Measurements from ENCODE around the gene SLC44A4. TPM values are rescaled to one million over a fixed set of nuclear protein-coding genes. Genes with fewer than 3 reads are reported as not detected.
"Not testable (repeated sequence)": the region's sequence is repeated elsewhere in the genome, so short reads cannot be mapped to it uniquely, and the experiment has no call there.

SLC44A4 gene
- total and polyA plus RNA-seq, 8 donors: 35.4 to 201 (median 121) TPM

DNA sequence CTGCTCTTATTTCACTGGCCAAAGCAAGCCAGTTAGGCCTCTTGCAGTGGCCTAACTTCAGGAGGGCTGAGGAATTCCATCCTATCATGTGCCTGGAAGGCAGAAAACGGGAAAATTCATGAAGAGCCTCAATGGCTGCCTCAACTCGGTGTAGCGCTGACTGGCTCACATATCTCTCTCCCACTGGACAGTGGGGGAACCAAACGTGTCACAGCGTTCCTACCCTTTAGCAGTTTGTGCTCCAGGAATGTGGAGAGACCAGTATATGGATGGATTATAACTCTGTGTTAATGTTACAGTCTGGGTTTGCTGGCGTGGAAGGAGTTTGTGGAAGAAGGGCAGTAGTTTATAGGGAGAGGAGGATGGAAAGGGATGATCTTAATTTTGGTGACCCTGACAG, 37.0 kb upstream of the SLC44A4 start:
- intact Hi-C loops (cut with DNase I; ENCODE audit: low total_unique reads): no loop called here
- TF ChIP-seq POLR2AphosphoS5 (IDR thresholded peaks at IDR 0.05) (no peak), EP300 (IDR thresholded peaks at IDR 0.05) (no peak), POLR2A (IDR thresholded peaks at IDR 0.05) (no peak)
- TF ChIP-seq, protein P1, sequence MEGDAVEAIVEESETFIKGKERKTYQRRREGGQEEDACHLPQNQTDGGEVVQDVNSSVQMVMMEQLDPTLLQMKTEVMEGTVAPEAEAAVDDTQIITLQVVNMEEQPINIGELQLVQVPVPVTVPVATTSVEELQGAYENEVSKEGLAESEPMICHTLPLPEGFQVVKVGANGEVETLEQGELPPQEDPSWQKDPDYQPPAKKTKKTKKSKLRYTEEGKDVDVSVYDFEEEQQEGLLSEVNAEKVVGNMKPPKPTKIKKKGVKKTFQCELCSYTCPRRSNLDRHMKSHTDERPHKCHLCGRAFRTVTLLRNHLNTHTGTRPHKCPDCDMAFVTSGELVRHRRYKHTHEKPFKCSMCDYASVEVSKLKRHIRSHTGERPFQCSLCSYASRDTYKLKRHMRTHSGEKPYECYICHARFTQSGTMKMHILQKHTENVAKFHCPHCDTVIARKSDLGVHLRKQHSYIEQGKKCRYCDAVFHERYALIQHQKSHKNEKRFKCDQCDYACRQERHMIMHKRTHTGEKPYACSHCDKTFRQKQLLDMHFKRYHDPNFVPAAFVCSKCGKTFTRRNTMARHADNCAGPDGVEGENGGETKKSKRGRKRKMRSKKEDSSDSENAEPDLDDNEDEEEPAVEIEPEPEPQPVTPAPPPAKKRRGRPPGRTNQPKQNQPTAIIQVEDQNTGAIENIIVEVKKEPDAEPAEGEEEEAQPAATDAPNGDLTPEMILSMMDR (IDR thresholded peaks at IDR 0.05): no peak

DNA sequence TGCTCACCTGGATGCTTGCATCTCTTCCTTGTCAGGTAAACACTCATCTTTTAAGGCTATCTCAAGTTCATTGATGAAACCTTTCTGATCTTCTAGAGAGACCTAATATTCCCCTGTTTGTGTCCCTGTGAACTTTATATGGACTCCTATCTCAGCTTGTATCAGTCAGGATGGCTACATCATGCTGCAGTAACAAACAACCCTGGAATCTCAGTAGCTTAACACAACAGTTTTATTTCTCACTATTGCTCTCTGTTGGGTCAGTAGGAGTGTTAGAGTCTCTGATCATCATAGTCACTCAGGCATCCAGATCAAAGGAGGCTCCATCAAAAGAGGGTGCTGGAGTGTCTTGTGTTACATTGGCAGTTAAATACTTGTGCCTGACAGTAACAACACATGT, 36.6 kb upstream of the SLC44A4 start:
- intact Hi-C loops (cut with DNase I; ENCODE audit: low total_unique reads): no loop called here
- no peak for DNase-seq
- Histone ChIP-seq H3K9me3 (no peaks in the 10 kb centered on the region), H3K27me3 (no peaks in the 10 kb centered on the region), H3K27ac (no peak overlapping the region), H3K4me1 (peaks cover 0 to 17% (median 5%) of the 10 kb centered on the region in 4 donors), H3K4me3 (no peak overlapping the region), H3K36me3 (no peaks in the 10 kb centered on the region)
- TF ChIP-seq, protein P1 (IDR thresholded peaks at IDR 0.05): no peak
- TF ChIP-seq EP300 (IDR thresholded peaks at IDR 0.05) (no peak), POLR2AphosphoS5 (IDR thresholded peaks at IDR 0.05) (no peak), POLR2A (IDR thresholded peaks at IDR 0.05) (no peak)

More for the DNA sequence above, 37.0 kb upstream of the SLC44A4 start:
- Histone ChIP-seq H3K36me3 (no peaks in the 10 kb centered on the region), H3K27ac (no peak overlapping the region), H3K27me3 (no peaks in the 10 kb centered on the region), H3K4me1 (peaks cover 0 to 21% (median 7%) of the 10 kb centered on the region in 4 donors), H3K9me3 (no peaks in the 10 kb centered on the region), H3K4me3 (no peak overlapping the region)
- no peak for DNase-seq
- WGBS, 5 donors: 73 to 88% (median 83%) methylated on average over 6 of the region's 6 CpGs

DNA sequence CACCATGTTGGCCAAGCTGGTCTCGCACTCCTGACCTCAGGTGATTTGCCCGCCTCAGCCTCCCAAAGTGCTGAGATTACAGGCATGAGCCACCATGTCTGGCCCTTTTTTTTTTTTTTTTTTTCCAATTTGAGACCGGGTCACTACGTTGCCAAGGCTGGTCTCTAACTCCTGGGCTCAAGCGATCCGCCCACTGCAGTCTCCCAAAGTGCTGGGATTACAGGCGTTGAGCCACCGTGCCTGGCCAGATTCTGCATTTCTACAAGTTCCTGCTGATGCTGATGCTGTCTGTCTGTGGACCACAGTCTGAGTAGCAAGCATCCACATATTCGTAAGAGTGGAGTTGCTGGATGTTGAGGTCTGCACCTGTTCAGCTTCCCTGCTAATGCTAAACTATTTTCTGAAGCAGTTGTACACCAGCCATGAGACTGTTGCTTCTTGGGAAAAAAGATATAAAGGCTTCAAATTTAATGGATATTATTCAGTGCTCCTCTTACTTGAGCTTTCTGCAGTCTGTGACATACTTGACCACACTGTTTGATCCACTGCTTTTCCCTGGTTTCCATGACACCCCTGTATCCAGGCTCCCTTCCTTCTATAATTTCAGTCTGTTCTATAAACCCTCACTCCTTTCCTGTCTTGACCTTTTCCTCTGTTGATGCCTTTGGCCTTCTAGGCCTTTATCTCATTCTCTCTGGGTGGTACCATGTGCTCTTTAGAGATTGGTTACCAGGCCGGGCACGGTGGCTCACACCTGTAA, 33.2 kb upstream of the SLC44A4 start:
- Histone ChIP-seq H3K9me3 (no peaks in the 10 kb centered on the region), H3K36me3 (no peaks in the 10 kb centered on the region), H3K4me3 (no peak overlapping the region), H3K4me1 (peaks cover 0 to 20% (median 6%) of the 10 kb centered on the region in 4 donors), H3K27me3 (no peaks in the 10 kb centered on the region), H3K27ac (no peak overlapping the region)
- DNase-seq: no peak
- intact Hi-C loops (cut with DNase I; ENCODE audit: low total_unique reads): no loop called here
- TF ChIP-seq, protein P1 (IDR thresholded peaks at IDR 0.05): no peak
- TF ChIP-seq EP300 (IDR thresholded peaks at IDR 0.05) (no peak), POLR2AphosphoS5 (IDR thresholded peaks at IDR 0.05) (no peak), POLR2A (IDR thresholded peaks at IDR 0.05) (no peak)
- WGBS, 5 donors: 74 to 84% (median 79%) methylated on average over 11 of the region's 11 CpGs

DNA sequence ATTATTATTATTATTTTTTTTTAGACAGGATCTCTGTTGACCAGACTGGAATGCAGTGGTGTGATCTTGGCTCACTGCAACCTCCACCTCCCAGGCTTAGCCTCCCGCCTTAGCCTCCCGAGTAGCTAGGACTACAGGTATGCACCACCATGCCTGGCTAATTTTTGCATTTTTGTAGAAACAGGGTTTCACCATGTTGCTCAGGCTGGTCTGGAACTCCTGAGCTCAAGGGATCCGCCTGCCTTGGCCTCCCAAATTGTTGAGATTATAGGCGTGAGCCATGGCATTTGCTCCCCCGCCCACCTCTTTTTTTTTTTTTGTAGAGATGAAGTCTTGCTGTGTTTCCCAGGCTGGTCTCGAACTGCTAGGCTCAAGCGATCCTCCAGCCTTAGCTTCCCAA, 30.5 kb upstream of the SLC44A4 start:
- H3K36me3 ChIP-seq, H3K4me3 ChIP-seq, H3K27ac ChIP-seq, H3K27me3 ChIP-seq, DNase-seq, H3K9me3 ChIP-seq: not testable (repeated sequence)
- H3K4me1 ChIP-seq: peaks cover 0 to 20% (median 6%) of the 10 kb centered on the region in 4 donors
- WGBS, 5 donors: 65 to 86% (median 79%) methylated on average over 7 of the region's 7 CpGs
- intact Hi-C loops (cut with DNase I; ENCODE audit: low total_unique reads): loop anchor here (5.0 kb wide), 1 partner anchor 43 kb away; no protein-coding TSS in a partner anchor

DNA sequence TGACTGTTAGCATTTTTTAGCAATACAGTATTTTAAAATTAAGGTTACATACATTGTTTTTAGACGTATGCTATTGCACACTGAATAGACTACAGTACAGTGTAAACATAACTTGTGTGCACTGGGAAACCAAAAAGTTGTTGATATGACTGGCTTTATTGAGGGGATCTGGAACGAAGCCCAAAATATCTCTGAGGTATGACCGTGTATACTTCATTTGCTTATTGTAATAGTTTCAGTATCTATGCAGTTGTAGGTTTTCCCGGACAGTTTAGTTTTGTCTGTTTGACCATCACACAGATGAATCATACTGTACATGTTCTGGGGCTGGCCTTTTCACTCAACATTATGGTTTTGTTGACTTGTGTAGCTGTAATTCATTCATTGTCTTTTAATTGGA, 30.0 kb upstream of the SLC44A4 start:
- Histone ChIP-seq H3K4me1 (peaks cover 0 to 23% (median 7%) of the 10 kb centered on the region in 4 donors), H3K9me3 (no peaks in the 10 kb centered on the region), H3K36me3 (no peaks in the 10 kb centered on the region), H3K4me3 (no peak overlapping the region), H3K27me3 (no peaks in the 10 kb centered on the region), H3K27ac (no peak overlapping the region)
- TF ChIP-seq EP300 (IDR thresholded peaks at IDR 0.05) (no peak), POLR2A (IDR thresholded peaks at IDR 0.05) (no peak), POLR2AphosphoS5 (IDR thresholded peaks at IDR 0.05) (no peak)
- TF ChIP-seq, protein P1 (IDR thresholded peaks at IDR 0.05): no peak
- DNase-seq: no peak
- intact Hi-C loops (cut with DNase I; ENCODE audit: low total_unique reads): loop anchor here (5.0 kb wide), 1 partner anchor 44 kb away; no protein-coding TSS in a partner anchor
- 11 to 27% (median 18%) methylated on average over 4 of the region's 4 CpGs for WGBS, 5 donors

DNA sequence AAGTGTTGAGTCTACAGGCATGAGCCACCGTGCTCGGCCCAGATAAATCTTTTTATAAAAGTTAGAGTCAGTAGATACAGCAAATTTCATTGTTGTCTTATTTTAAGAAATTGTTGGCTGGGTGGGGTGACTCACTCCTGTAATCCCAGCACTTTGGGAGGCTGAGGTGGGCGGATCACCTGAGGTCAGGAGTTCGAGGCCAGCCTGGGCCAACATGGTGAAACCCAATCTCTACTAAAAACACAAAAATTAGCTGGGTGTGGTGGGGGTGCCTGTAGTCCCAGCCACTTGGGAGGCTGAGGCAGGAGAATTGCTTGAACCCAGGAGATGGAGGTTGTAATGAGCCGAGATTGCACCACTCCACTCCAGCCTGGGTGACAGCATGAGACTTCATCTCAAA, 29.5 kb upstream of the SLC44A4 start:
- not testable (repeated sequence) for H3K36me3 ChIP-seq, H3K27me3 ChIP-seq, H3K27ac ChIP-seq, H3K4me3 ChIP-seq, H3K9me3 ChIP-seq, DNase-seq
- intact Hi-C loops (cut with DNase I; ENCODE audit: low total_unique reads): loop anchor here (5.0 kb wide), 1 partner anchor 44 kb away; no protein-coding TSS in a partner anchor
- 81 to 89% (median 82%) methylated on average over 5 of the region's 5 CpGs for WGBS, 5 donors
- H3K4me1 ChIP-seq: peaks cover under 1 to 28% (median 10%) of the 10 kb centered on the region in 4 donors
